ENCODE results near the gene PCDHGB7.
A peak's percentile ranks its signal among the peaks of the same experiment; 100 is the strongest.
"Not testable (repeated sequence)": the region's sequence is repeated elsewhere in the genome, so short reads cannot be mapped to it uniquely, and the experiment has no call there.

The PCDHGB7 gene

DNA sequence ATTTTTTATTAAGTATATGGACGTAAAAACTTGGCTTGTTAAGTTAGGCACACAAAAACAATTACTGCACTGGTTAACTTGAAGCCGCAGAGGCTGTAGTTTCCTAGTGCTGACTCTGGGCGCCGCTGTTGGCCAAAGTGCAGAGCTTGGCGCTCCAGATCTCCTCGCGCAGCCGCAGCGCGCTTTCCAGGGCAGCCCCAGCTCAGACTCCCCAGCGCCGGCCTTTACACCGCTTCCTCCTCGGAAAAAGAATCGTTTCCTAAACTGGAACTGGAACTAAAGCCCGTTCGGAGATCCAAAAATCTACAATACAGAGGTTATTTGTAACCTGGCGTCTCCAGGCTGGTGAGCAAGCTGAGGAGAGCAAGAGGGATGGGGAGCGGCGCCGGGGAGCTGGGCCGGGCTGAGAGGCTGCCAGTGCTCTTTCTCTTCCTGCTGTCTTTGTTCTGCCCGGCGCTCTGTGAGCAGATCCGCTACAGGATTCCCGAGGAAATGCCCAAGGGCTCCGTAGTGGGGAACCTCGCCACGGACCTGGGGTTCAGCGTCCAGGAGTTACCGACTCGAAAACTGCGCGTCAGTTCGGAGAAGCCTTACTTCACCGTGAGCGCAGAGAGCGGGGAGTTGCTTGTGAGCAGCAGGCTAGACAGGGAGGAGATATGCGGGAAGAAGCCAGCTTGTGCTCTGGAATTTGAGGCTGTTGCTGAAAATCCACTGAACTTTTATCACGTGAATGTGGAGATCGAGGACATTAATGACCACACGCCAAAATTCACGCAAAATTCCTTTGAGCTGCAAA, 19.5 kb upstream of the PCDHGB7 start, which contains the start of gene PCDHGB5:
Gene PCDHGB5, plus strand, starts transcription at position 192 of the 796 bp plus-strand sequence. Its CDS starts 181 bp downstream, at position 373.
- not testable (repeated sequence) for DNase-seq (ENCODE audit: low read depth in 2 of 2)

DNA sequence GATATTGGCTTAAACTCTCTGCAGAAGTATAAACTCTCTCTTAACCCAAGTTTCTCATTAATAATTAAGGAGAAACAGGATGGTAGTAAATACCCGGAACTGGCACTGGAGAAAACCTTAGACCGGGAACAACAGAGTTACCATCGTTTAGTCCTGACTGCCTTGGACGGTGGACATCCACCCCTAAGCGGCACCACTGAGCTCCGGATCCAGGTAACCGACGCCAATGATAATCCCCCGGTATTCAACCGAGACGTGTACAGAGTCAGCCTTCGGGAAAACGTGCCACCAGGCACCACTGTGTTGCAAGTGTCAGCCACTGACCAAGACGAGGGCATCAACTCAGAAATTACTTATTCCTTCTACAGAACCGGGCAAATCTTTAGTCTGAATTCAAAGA, 18.9 kb upstream of the PCDHGB7 start:
- no peak for DNase-seq (ENCODE audit: low read depth in 2 of 2)

GRCh38 chr5:141399555-141400258, 17.8 kb upstream of the PCDHGB7 start:
- no peak for DNase-seq (ENCODE audit: low read depth in 2 of 2)

DNA sequence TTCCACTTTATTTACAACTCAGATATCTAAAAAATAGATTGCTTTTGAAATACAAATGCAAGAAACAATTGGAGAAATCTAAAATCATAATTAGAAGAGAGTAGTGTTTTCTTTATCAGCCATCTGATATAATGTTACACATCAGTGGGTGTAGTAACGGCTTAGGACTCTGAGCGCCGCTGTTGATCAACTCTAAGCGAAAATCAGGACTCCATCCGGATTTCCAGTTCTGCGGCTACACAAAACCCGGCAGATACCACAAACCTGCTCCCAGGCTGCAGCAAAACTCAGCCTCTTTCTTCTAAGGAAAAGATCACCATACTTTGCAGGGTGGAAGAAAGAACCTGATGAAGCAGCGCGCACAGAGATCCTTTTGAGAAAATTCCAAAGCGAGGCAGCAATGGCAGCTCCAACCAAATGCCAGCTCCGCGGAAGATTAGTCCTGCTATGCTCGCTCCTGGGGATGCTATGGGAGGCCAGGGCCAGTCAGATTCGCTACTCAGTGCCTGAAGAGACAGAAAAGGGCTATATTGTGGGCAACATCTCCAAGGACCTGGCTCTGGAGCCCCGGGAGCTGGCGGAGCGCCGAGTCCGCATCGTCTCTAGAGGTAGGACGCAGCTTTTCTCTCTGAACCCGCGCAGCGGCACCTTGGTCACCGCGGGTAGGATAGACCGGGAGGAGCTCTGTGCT, 14.8 kb upstream of the PCDHGB7 start, which contains the start of gene PCDHGA9:
Gene PCDHGA9, plus strand, starts transcription at position 226 of the 691 bp plus-strand sequence. Its CDS starts 175 bp downstream, at position 401.
- DNase-seq (ENCODE audit: low read depth in 2 of 2) = no peak

DNA sequence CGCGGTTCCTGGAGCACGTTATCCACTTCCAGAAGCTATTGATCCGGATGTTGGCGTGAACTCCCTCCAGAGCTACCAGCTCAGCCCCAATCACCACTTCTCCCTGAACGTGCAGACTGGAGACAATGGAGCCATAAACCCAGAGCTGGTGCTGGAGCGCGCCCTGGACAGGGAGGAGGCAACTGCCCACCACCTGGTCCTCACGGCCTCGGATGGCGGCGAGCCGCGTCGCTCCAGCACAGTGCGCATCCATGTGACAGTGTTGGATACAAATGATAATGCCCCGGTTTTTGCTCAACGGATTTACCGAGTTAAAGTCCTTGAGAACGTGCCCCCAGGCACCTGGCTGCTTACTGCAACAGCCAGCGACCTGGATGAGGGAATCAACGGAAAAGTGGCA, 14.1 kb upstream of the PCDHGB7 start:
- no peak for DNase-seq (ENCODE audit: low read depth in 2 of 2)

DNA sequence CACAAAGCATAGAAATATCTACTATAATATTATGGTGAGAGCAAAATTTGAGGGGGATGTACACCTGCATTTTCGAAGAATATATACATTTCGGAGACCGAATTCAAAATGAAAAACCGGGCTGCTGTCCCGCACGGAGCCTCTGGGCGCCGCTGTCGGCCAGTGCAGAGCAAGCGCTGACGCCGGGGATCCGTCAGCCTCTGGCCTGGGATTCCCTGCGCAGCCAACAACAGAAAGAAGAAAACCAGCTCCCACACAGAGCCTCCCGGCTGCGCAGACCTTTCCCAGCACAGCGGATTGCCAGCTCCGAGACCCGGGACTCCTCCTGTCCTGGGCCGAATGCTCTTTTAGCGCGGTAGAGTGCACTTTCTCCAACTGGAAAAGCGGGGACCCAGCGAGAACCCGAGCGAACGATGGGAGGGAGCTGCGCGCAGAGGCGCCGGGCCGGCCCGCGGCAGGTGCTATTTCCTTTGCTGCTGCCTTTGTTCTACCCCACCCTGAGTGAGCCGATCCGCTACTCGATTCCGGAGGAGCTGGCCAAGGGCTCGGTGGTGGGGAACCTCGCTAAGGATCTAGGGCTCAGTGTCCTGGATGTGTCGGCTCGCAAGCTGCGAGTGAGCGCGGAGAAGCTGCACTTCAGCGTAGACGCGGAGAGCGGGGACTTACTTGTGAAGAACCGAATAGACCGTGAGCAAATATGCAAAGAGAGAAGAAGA, 9.5 kb upstream of the PCDHGB7 start, which contains the start of gene PCDHGB6:
Gene PCDHGB6, plus strand, starts transcription at position 232 of the 716 bp plus-strand sequence. Its CDS starts 182 bp downstream, at position 414.
- not testable (repeated sequence) for DNase-seq (ENCODE audit: low read depth in 2 of 2)

DNA sequence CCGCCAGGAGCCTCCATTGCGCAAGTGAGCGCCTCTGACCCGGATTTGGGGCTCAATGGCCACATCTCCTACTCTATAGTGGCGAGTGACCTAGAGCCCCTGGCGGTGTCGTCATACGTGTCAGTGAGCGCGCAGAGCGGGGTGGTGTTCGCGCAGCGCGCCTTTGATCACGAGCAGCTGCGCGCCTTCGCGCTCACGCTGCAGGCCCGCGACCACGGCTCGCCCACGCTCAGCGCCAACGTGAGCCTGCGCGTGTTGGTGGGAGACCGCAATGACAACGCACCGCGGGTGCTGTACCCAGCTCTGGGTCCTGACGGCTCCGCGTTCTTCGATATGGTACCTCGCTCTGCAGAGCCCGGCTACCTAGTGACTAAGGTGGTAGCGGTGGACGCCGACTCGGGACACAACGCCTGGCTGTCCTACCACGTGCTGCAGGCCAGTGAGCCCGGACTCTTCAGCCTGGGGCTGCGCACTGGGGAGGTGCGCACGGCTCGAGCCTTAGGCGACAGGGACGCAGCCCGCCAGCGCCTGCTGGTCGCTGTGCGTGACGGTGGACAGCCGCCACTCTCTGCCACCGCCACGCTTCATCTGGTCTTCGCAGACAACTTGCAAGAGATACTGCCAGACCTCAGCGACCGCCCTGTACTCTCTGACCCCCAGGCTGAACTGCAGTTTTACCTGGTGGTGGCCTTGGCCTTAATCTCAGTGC, 7.7 kb upstream of the PCDHGB7 start:
- DNase-seq (ENCODE audit: low read depth in 2 of 2) = no peak

- no peak for DNase-seq (ENCODE audit: low read depth in 2 of 2)
These were observed 5.9 kb upstream of the PCDHGB7 start for GRCh38 chr5:141411575-141411974.

DNA sequence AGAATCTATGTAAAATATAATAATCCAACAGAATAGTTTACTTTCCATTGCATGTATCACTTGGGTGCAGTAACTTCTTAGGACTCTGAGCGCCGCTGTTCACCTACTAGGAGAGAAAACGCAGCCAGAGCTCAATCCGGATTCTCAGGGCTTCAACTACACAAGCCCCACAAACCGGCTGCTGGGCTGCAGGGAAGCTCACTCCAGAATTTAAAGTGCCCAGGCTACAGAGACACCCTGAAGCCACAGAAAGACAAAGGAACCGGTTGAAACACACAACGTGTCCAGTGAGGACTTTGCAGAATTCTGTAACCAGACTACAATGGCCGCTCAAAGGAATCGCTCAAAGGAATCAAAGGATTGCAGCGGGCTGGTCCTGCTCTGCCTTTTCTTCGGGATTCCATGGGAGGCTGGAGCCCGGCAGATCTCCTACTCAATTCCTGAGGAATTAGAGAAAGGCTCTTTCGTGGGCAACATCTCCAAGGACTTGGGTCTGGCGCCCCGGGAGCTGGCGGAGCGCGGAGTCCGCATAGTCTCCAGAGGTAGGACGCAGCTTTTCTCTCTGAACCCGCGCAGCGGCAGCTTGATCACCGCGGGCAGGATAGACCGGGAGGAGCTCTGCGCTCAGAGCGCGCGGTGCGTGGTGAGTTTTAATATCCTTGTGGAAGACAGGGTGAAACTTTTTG, 4.5 kb upstream of the PCDHGB7 start, which contains the start of gene PCDHGA10:
Gene PCDHGA10, plus strand, starts transcription at position 134 of the 686 bp plus-strand sequence. Its CDS starts 189 bp downstream, at position 323.
- DNase-seq (ENCODE audit: low read depth in 2 of 2) = peak in 1 of 2 donors; percentile 22

- DNase-seq (ENCODE audit: low read depth in 2 of 2) = no peak
These were observed 3.9 kb upstream of the PCDHGB7 start for GRCh38 chr5:141413540-141414069.

DNA sequence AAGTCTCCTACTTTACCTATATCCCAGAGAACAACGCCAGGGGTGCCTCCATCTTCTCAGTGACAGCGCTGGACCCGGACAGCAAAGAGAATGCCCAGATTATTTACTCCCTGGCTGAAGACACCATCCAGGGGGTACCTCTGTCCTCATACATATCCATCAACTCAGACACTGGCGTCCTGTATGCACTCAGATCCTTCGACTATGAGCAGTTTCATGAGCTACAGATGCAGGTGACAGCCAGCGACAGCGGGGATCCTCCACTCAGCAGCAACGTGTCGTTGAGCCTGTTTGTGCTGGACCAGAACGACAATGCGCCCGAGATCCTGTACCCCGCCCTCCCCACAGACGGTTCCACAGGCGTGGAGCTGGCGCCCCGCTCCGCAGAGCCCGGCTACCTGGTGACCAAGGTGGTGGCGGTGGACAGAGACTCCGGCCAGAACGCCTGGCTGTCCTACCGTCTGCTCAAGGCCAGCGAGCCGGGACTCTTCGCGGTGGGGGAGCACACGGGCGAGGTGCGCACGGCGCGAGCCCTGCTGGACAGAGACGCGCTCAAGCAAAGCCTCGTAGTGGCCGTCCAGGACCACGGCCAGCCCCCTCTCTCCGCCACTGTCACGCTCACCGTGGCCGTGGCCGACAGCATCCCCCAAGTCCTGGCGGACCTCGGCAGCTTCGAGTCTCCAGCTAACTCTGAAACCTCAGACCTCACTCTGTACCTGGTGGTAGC, 2.8 kb upstream of the PCDHGB7 start:
- not testable (repeated sequence) for DNase-seq (ENCODE audit: low read depth in 2 of 2)

GRCh38 chr5:141415275-141415618, 2.2 kb upstream of the PCDHGB7 start:
- DNase-seq (ENCODE audit: low read depth in 2 of 2) = not testable (repeated sequence)

GRCh38 chr5:141419074-141419880, 1.8 kb downstream of the PCDHGB7 start:
- DNase-seq (ENCODE audit: low read depth in 2 of 2) = no peak

GRCh38 chr5:141420855-141421488, 3.5 kb downstream of the PCDHGB7 start, which contains the start of gene PCDHGA11:
Gene PCDHGA11 (plus strand): TSS chr5:141421051. CDS start chr5:141421228, 177 bp downstream.
- DNase-seq (ENCODE audit: low read depth in 2 of 2) = no peak

DNA sequence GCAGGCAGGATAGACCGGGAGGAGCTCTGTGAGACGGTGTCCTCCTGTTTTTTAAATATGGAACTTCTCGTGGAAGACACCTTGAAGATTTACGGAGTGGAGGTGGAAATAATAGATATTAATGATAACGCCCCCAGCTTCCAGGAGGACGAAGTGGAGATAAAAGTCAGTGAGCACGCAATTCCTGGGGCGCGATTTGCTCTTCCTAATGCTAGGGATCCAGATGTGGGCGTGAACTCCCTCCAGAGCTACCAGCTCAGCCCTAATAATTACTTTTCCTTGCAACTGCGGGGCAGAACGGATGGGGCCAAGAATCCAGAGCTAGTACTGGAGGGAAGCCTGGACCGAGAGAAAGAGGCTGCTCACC, 4.0 kb downstream of the PCDHGB7 start:
- DNase-seq (ENCODE audit: low read depth in 2 of 2) = no peak

- DNase-seq (ENCODE audit: low read depth in 2 of 2) = no peak
These were observed 5.3 kb downstream of the PCDHGB7 start for GRCh38 chr5:141422742-141423291.

GRCh38 chr5:141427783-141428426, 10.4 kb downstream of the PCDHGB7 start:
- no peak for DNase-seq (ENCODE audit: low read depth in 2 of 2)

Data from stimulated activated CD8-positive, alpha-beta memory T cell treated with anti-CD3 and anti-CD28 coated beads, Interleukin-2, amount 100 ng/mL, for 1 hour (primary cell).